HL-60 (cell line): ENCODE results near the gene NUPR2.
"Not testable (repeated sequence)": the region's sequence is repeated elsewhere in the genome, so short reads cannot be mapped to it uniquely, and the experiment has no call there.

Source experiments
- DNase-seq, 2 experiments: peaks; one replicate each; pipeline ENCODE4 v3.0.0-alpha.2; 2010 to 2020; ENCODE audit warnings: low read depth in 1 of 2, low spot score in 1 of 2
- H3K27ac ChIP-seq: fragments of 250-450 bp; sonication (Bioruptor Pico); replicated peaks from 2 replicates; pipeline ENCODE4 v1.5.1; 2020; ENCODE audit warnings: mild to moderate bottlenecking, moderate library complexity
- H3K27me3 ChIP-seq: fragments of 250-450 bp; sonication (Bioruptor Pico); 2 replicates; pipeline ENCODE4 v1.5.1; 2021; ENCODE audit warnings: mild to moderate bottlenecking, moderate library complexity; ENCODE audit not compliant: insufficient read depth, poor library complexity, severe bottlenecking
- H3K4me3 ChIP-seq: replicated peaks from 2 replicates; pipeline ENCODE4 v1.5.1; 2011; ENCODE audit warnings: mild to moderate bottlenecking, control low read depth, low read length; ENCODE audit not compliant: insufficient read depth
- GABPA ChIP-seq: IDR thresholded peaks from 2 replicates; pipeline ENCODE4 v1.6.1; 2012; ENCODE audit warnings: low read depth
- POLR2AphosphoS5 ChIP-seq: IDR thresholded peaks from 2 replicates; pipeline ENCODE4 v1.6.1; 2012; ENCODE audit warnings: low read depth
- REST ChIP-seq: IDR thresholded peaks from 2 replicates; pipeline ENCODE4 v1.6.1; 2012; ENCODE audit warnings: low read depth; ENCODE audit not compliant: insufficient replicate concordance
- SPI1 ChIP-seq: IDR thresholded peaks from 2 replicates; pipeline ENCODE4 v1.6.1; 2012; ENCODE audit warnings: low read depth, mild to moderate bottlenecking, borderline replicate concordance
- TF ChIP-seq, protein P1 (sequence below): IDR thresholded peaks from one replicate; pipeline ENCODE4 v1.5.1; 2011; ENCODE audit warnings: low read length, control low read depth, inconsistent platforms; ENCODE audit not compliant: insufficient read depth

NUPR2 gene

GRCh38 chr7:56092789-56093531 is 23.3 kb downstream of the NUPR2 start, which contains the start of gene PHKG1:
TSS of gene PHKG1 (minus strand) at chr7:56092952. CDS start at chr7:56088941, 4,011 bp downstream.
- H3K27ac ChIP-seq = no peak within 1 kb of the TSS
- TF ChIP-seq, protein P1, sequence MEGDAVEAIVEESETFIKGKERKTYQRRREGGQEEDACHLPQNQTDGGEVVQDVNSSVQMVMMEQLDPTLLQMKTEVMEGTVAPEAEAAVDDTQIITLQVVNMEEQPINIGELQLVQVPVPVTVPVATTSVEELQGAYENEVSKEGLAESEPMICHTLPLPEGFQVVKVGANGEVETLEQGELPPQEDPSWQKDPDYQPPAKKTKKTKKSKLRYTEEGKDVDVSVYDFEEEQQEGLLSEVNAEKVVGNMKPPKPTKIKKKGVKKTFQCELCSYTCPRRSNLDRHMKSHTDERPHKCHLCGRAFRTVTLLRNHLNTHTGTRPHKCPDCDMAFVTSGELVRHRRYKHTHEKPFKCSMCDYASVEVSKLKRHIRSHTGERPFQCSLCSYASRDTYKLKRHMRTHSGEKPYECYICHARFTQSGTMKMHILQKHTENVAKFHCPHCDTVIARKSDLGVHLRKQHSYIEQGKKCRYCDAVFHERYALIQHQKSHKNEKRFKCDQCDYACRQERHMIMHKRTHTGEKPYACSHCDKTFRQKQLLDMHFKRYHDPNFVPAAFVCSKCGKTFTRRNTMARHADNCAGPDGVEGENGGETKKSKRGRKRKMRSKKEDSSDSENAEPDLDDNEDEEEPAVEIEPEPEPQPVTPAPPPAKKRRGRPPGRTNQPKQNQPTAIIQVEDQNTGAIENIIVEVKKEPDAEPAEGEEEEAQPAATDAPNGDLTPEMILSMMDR = no peak
- TF ChIP-seq POLR2AphosphoS5 = no peak
- no peak for TF ChIP-seq GABPA
- TF ChIP-seq SPI1 = no peak
- no peak for TF ChIP-seq REST
- no peaks in the 10 kb centered on the region for H3K27me3 ChIP-seq
- DNase-seq = no peak
- H3K4me3 ChIP-seq = no peak within 1 kb of the TSS

DNA sequence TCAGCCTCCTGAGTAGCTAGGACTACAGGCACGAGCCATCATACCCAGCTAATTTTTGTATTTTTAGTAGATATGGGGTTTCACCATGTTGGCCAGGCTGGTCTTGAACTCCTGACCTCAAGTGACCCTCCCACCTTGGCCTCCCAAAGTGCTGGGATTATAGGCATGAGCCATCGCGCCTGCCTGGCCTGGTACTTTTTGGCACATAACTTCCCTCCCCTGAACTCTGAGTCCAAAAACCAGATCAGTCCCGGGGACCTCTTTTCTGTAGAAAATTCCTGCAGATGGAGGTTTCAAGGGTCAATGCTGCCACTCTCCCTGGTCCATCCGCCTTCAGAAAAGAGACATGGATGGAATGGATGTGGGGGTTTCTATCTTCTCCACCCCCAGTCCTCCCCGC is 23.8 kb downstream of the NUPR2 start:
- not testable (repeated sequence) for H3K27me3 ChIP-seq, H3K27ac ChIP-seq

DNA sequence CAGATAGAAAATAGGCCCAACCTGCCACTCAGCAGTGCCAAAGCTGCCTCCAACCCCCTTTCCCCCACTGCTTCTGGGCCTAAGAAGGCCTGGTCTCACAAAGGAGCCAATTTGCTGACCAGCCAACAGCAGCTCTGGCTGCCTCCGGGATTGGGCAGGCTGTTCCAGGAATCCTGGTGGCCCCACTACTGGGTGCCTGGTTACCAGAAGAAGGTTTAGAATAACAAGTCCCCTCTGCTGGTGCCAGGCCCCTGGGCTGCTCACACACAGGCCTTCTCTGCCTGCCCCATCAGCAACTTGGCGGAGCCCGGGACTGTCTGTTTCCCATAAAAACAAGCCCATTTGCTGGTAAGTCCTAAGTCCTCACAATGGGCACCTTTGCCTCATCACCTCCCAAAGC is 24.6 kb downstream of the NUPR2 start:
- Histone ChIP-seq H3K27me3 (no peaks in the 10 kb centered on the region), H3K27ac (no peak overlapping the region), H3K4me3 (no peak overlapping the region)
- TF ChIP-seq SPI1 (no peak), REST (no peak)
- no peak for DNase-seq

More for the DNA sequence above, 23.8 kb downstream of the NUPR2 start:
- DNase-seq, H3K4me3 ChIP-seq: not testable (repeated sequence)

- no peaks in the 10 kb centered on the region for H3K27me3 ChIP-seq
- DNase-seq = no peak
- no peak overlapping the region for H3K4me3 ChIP-seq
- TF ChIP-seq GABPA (no peak), SPI1 (no peak), REST (no peak), POLR2AphosphoS5 (no peak)
- TF ChIP-seq, protein P1 = no peak
- no peak overlapping the region for H3K27ac ChIP-seq
These were observed 28.8 kb downstream of the NUPR2 start for GRCh38 chr7:56087445-56087844.
